HEK293 (cell line): Measurements from ENCODE around the gene SYT2.

Source experiments
- CTCF ChIA-PET: fragments of 350-600 bp; formaldehyde crosslinking; extraction: SDS; loops from one replicate; lab custom pipeline; 2021; ENCODE audit warnings: antibody characterized with exemption; lab: Yijun Ruan, JAX
- POLR2A ChIA-PET: fragments of 300-600 bp; formaldehyde crosslinking; extraction: SDS; loops from one replicate; lab custom pipeline; 2020; ENCODE audit warnings: antibody characterized with exemption, inconsistent platforms; lab: Yijun Ruan, JAX
- H3K27ac ChIP-seq: fragments of 200-500 bp; sonication (Bioruptor generic); 2 replicates; pipeline ENCODE4 v1.5.1; 2014; ENCODE audit warnings: low read depth, low read length, control low read depth, inconsistent platforms; ENCODE audit errors: extremely low read depth
- H3K36me3 ChIP-seq, 2 experiments: fragments of 200-500 bp in 1 of 2; sonication (Bioruptor generic) in 1 of 2; 1 replicate in 1 of 2; 2 replicates in 1 of 2; pipeline ENCODE4 v1.5.1; 2014 to 2017; ENCODE audit warnings: inconsistent platforms in 2 of 2, low read length in 2 of 2; ENCODE audit not compliant: control insufficient read depth in 2 of 2, insufficient read depth in 1 of 2
- H3K4me1 ChIP-seq: fragments of 200-500 bp; sonication (Bioruptor generic); 2 replicates; pipeline ENCODE4 v1.5.1; 2014; ENCODE audit warnings: mild to moderate bottlenecking, low read length, inconsistent platforms; ENCODE audit not compliant: control insufficient read depth, insufficient read depth
- H3K4me3 ChIP-seq: 2 replicates; pipeline ENCODE4 v1.5.1; 2011; ENCODE audit warnings: low read depth, mild to moderate bottlenecking, control low read depth, low read length, moderate library complexity
- H3K9me3 ChIP-seq: fragments of 200-500 bp; sonication (Bioruptor generic); 2 replicates; pipeline ENCODE4 v1.5.1; 2014; ENCODE audit warnings: low read depth, low read length, inconsistent platforms; ENCODE audit not compliant: control insufficient read depth, insufficient read depth
- GLIS2 ChIP-seq: fragments of 450-650 bp; formaldehyde crosslinking; IDR thresholded peaks from 2 replicates; pipeline ENCODE4 v1.5.1; 2016; ENCODE audit warnings: missing biosample characterization, missing genetic modification characterization
- SP3 ChIP-seq: fragments of 450-650 bp; formaldehyde crosslinking; IDR thresholded peaks from 2 replicates; pipeline ENCODE4 v1.5.1; 2016; ENCODE audit warnings: missing biosample characterization, missing genetic modification characterization
- ZFP3 ChIP-seq: fragments of 450-650 bp; formaldehyde crosslinking; IDR thresholded peaks from 2 replicates; pipeline ENCODE4 v1.5.1; 2016; ENCODE audit warnings: low read depth, missing biosample characterization, missing genetic modification characterization
- ZNF202 ChIP-seq: fragments of 450-650 bp; formaldehyde crosslinking; IDR thresholded peaks from 2 replicates; pipeline ENCODE4 v1.5.1; 2016; ENCODE audit warnings: missing biosample characterization, missing genetic modification characterization, borderline replicate concordance
- ZNF561 ChIP-seq: fragments of 450-650 bp; IDR thresholded peaks from 2 replicates; pipeline ENCODE4 v1.5.1; 2018; ENCODE audit warnings: missing biosample characterization, missing genetic modification characterization, borderline replicate concordance
- ZNF785 ChIP-seq: fragments of 450-650 bp; formaldehyde crosslinking; IDR thresholded peaks from 2 replicates; pipeline ENCODE4 v1.5.1; 2016; ENCODE audit warnings: missing biosample characterization, missing genetic modification characterization
- TF ChIP-seq, protein P1 (sequence below): fragments of 450-650 bp; formaldehyde crosslinking; IDR thresholded peaks from 2 replicates; pipeline ENCODE4 v1.5.1; 2016; ENCODE audit warnings: missing biosample characterization, missing genetic modification characterization
- TF ChIP-seq, protein P2 (sequence below): fragments of 450-650 bp; formaldehyde crosslinking; IDR thresholded peaks from 2 replicates; pipeline ENCODE4 v1.5.1; 2017; ENCODE audit warnings: missing biosample characterization, missing genetic modification characterization
- TF ChIP-seq, protein P3 (sequence below): fragments of 450-650 bp; formaldehyde crosslinking; conservative IDR thresholded peaks from 2 replicates; pipeline ENCODE4 v1.5.1; 2016; ENCODE audit warnings: low read depth, missing biosample characterization, missing genetic modification characterization
- TF ChIP-seq, protein P4 (sequence below): fragments of 450-650 bp; formaldehyde crosslinking; IDR thresholded peaks from 2 replicates; pipeline ENCODE4 v1.5.1; 2017; ENCODE audit warnings: missing biosample characterization, mild to moderate bottlenecking, missing genetic modification characterization, moderate library complexity
- TF ChIP-seq, protein P5 (sequence below): fragments of 450-650 bp; formaldehyde crosslinking; IDR thresholded peaks from 2 replicates; pipeline ENCODE4; 2016; ENCODE audit warnings: missing biosample characterization, missing genetic modification characterization
- TF ChIP-seq, protein P6 (sequence below): fragments of 450-650 bp; formaldehyde crosslinking; IDR thresholded peaks from 2 replicates; pipeline ENCODE4 v1.5.1; 2017; ENCODE audit warnings: missing biosample characterization, missing genetic modification characterization
- TF ChIP-seq, protein P7 (sequence below): fragments of 450-650 bp; formaldehyde crosslinking; IDR thresholded peaks from 2 replicates; pipeline ENCODE4 v1.5.1; 2016; ENCODE audit warnings: missing biosample characterization, missing genetic modification characterization, low read depth

The SYT2 gene

DNA sequence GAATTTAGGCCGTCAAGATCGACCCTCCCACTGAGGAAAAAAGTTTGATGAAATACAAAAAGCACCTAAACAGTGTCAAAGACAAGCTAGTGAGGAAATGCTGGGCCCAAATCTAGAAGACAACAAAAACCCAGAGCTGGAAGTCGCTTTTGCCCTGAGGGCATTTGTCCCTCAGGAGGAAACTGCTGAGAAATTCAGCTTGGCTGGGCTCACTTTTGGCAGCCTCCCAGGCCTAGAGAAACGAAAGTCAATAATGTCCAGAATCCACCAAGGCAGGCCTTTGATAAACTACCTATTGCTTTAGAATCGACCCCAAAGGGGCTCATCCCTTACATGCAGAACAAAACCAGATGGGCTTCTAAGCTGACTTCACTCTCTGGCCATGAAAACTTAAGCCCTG lies 38.9 kb downstream of the SYT2 start (continued):
- TF ChIP-seq, protein P1, sequence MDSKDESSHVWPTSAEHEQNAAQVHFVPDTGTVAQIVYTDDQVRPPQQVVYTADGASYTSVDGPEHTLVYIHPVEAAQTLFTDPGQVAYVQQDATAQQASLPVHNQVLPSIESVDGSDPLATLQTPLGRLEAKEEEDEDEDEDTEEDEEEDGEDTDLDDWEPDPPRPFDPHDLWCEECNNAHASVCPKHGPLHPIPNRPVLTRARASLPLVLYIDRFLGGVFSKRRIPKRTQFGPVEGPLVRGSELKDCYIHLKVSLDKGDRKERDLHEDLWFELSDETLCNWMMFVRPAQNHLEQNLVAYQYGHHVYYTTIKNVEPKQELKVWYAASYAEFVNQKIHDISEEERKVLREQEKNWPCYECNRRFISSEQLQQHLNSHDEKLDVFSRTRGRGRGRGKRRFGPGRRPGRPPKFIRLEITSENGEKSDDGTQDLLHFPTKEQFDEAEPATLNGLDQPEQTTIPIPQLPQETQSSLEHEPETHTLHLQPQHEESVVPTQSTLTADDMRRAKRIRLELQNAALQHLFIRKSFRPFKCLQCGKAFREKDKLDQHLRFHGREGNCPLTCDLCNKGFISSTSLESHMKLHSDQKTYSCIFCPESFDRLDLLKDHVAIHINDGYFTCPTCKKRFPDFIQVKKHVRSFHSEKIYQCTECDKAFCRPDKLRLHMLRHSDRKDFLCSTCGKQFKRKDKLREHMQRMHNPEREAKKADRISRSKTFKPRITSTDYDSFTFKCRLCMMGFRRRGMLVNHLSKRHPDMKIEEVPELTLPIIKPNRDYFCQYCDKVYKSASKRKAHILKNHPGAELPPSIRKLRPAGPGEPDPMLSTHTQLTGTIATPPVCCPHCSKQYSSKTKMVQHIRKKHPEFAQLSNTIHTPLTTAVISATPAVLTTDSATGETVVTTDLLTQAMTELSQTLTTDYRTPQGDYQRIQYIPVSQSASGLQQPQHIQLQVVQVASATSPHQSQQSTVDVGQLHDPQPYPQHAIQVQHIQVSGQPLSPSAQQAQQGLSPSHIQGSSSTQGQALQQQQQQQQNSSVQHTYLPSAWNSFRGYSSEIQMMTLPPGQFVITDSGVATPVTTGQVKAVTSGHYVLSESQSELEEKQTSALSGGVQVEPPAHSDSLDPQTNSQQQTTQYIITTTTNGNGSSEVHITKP (tag by site-specific recombination): no peak
- TF ChIP-seq, protein P2, sequence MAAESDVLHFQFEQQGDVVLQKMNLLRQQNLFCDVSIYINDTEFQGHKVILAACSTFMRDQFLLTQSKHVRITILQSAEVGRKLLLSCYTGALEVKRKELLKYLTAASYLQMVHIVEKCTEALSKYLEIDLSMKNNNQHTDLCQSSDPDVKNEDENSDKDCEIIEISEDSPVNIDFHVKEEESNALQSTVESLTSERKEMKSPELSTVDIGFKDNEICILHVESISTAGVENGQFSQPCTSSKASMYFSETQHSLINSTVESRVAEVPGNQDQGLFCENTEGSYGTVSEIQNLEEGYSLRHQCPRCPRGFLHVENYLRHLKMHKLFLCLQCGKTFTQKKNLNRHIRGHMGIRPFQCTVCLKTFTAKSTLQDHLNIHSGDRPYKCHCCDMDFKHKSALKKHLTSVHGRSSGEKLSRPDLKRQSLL: no peak

DNA sequence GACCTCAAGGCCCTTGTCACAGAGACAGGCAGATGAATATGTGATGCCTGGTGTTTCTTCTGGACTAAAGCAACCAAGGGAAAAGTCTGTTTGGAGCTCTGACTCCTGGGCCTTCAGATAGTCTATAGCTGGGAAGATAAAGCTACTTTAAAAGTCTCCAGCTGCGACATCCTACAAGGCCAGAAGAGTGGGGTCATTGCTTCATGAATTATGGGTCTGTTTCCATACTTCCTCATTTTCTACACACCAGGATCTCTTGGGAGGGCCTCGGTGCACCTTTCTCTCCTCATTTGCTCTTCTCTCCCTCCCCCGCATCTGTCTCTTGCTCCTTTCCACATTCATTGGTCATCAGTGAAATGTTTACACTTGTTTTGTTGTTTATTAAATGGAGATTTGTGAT lies 44.8 kb downstream of the SYT2 start:
- TF ChIP-seq ZFP3 (tag by site-specific recombination): no peak
- TF ChIP-seq, protein P3, sequence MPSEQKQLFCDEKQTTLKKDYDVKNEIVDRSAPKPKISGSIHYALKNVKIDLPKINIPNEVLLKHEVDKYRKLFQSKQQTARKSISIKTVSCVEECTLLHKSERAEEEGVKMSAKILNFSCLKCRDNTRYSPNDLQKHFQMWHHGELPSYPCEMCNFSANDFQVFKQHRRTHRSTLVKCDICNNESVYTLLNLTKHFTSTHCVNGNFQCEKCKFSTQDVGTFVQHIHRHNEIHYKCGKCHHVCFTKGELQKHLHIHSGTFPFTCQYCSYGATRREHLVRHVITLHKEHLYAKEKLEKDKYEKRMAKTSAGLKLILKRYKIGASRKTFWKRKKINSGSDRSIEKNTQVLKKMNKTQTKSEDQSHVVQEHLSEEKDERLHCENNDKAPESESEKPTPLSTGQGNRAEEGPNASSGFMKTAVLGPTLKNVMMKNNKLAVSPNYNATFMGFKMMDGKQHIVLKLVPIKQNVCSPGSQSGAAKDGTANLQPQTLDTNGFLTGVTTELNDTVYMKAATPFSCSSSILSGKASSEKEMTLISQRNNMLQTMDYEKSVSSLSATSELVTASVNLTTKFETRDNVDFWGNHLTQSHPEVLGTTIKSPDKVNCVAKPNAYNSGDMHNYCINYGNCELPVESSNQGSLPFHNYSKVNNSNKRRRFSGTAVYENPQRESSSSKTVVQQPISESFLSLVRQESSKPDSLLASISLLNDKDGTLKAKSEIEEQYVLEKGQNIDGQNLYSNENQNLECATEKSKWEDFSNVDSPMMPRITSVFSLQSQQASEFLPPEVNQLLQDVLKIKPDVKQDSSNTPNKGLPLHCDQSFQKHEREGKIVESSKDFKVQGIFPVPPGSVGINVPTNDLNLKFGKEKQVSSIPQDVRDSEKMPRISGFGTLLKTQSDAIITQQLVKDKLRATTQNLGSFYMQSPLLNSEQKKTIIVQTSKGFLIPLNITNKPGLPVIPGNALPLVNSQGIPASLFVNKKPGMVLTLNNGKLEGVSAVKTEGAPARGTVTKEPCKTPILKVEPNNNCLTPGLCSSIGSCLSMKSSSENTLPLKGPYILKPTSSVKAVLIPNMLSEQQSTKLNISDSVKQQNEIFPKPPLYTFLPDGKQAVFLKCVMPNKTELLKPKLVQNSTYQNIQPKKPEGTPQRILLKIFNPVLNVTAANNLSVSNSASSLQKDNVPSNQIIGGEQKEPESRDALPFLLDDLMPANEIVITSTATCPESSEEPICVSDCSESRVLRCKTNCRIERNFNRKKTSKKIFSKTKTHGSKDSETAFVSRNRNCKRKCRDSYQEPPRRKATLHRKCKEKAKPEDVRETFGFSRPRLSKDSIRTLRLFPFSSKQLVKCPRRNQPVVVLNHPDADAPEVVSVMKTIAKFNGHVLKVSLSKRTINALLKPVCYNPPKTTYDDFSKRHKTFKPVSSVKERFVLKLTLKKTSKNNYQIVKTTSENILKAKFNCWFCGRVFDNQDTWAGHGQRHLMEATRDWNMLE (tag by site-specific recombination): no peak
- TF ChIP-seq ZNF202 (tag by site-specific recombination): no peak
- TF ChIP-seq, protein P4, sequence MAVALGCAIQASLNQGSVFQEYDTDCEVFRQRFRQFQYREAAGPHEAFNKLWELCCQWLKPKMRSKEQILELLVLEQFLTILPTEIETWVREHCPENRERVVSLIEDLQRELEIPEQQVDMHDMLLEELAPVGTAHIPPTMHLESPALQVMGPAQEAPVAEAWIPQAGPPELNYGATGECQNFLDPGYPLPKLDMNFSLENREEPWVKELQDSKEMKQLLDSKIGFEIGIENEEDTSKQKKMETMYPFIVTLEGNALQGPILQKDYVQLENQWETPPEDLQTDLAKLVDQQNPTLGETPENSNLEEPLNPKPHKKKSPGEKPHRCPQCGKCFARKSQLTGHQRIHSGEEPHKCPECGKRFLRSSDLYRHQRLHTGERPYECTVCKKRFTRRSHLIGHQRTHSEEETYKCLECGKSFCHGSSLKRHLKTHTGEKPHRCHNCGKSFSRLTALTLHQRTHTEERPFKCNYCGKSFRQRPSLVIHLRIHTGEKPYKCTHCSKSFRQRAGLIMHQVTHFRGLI (tag by site-specific recombination): no peak
- TF ChIP-seq, protein P1 (tag by site-specific recombination): no peak
- TF ChIP-seq, protein P5, sequence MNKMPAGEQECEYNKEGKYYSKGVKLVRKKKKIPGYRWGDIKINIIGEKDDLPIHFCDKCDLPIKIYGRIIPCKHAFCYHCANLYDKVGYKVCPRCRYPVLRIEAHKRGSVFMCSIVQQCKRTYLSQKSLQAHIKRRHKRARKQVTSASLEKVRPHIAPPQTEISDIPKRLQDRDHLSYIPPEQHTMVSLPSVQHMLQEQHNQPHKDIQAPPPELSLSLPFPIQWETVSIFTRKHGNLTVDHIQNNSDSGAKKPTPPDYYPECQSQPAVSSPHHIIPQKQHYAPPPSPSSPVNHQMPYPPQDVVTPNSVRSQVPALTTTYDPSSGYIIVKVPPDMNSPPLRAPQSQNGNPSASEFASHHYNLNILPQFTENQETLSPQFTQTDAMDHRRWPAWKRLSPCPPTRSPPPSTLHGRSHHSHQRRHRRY (tag by site-specific recombination): no peak
- TF ChIP-seq, protein P6, sequence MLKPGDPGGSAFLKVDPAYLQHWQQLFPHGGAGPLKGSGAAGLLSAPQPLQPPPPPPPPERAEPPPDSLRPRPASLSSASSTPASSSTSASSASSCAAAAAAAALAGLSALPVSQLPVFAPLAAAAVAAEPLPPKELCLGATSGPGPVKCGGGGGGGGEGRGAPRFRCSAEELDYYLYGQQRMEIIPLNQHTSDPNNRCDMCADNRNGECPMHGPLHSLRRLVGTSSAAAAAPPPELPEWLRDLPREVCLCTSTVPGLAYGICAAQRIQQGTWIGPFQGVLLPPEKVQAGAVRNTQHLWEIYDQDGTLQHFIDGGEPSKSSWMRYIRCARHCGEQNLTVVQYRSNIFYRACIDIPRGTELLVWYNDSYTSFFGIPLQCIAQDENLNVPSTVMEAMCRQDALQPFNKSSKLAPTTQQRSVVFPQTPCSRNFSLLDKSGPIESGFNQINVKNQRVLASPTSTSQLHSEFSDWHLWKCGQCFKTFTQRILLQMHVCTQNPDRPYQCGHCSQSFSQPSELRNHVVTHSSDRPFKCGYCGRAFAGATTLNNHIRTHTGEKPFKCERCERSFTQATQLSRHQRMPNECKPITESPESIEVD (tag by site-specific recombination): no peak
- TF ChIP-seq ZNF561 (tag by site-specific recombination): no peak
- TF ChIP-seq, protein P7, sequence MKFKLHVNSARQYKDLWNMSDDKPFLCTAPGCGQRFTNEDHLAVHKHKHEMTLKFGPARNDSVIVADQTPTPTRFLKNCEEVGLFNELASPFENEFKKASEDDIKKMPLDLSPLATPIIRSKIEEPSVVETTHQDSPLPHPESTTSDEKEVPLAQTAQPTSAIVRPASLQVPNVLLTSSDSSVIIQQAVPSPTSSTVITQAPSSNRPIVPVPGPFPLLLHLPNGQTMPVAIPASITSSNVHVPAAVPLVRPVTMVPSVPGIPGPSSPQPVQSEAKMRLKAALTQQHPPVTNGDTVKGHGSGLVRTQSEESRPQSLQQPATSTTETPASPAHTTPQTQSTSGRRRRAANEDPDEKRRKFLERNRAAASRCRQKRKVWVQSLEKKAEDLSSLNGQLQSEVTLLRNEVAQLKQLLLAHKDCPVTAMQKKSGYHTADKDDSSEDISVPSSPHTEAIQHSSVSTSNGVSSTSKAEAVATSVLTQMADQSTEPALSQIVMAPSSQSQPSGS (tag by site-specific recombination): no peak
- no peak for TF ChIP-seq SP3 (tag by site-specific recombination)
- TF ChIP-seq ZNF785: no peak
- TF ChIP-seq GLIS2 (tag by site-specific recombination): no peak
- Histone ChIP-seq H3K4me3 (no peak overlapping the region), H3K36me3 (no peaks in the 10 kb centered on the region), H3K27ac (no peak overlapping the region), H3K9me3 (no peaks in the 10 kb centered on the region), H3K4me1 (no peaks in the 10 kb centered on the region)
- CTCF ChIA-PET: interaction anchor here (1.0 kb wide), 1 partner anchor 7 kb away, joined by 3 read pairs; no protein-coding TSS in a partner anchor
- POLR2A ChIA-PET: no interaction called here
